Lung (tissue), 12 donors: ENCODE data around the gene CCDC171. TPM values are rescaled to one million over a fixed set of nuclear protein-coding genes. Genes with fewer than 3 reads are reported as not detected.
"Not testable (repeated sequence)": the region's sequence is repeated elsewhere in the genome, so short reads cannot be mapped to it uniquely, and the experiment has no call there.

ENCODE experiments used
- ATAC-seq: fragments of 200-7000 bp; cut with Tn5 transposase; one replicate; pipeline ENCODE4 v1.9.1; 2020; ENCODE audit warnings: moderate number of reproducible peaks; ENCODE audit not compliant: insufficient read depth, low FRiP score
- DNase-seq, 3 donors: peaks; one replicate each; pipeline ENCODE4 v3.0.0-alpha.2; 2013 to 2017
- H3K27ac ChIP-seq, 2 donors: one replicate each; pipeline ENCODE4 v1.5.1; 2013; ENCODE audit warnings: mild to moderate bottlenecking in 2 of 2, moderate library complexity in 2 of 2, control low read depth in 1 of 2, inconsistent platforms in 1 of 2, low read depth in 1 of 2, low read length in 1 of 2
- H3K27me3 ChIP-seq, 3 donors: one replicate each; pipeline ENCODE4 v1.5.1; 2013; ENCODE audit warnings: low read length in 2 of 3; ENCODE audit not compliant: control insufficient read depth in 3 of 3, insufficient read depth in 3 of 3
- H3K36me3 ChIP-seq, 4 donors: one replicate each; pipeline ENCODE4 v1.5.1; 2013; ENCODE audit warnings: low read length in 4 of 4, mild to moderate bottlenecking in 1 of 4, moderate library complexity in 1 of 4; ENCODE audit not compliant: control insufficient read depth in 4 of 4, insufficient read depth in 4 of 4
- H3K4me1 ChIP-seq, 5 donors: one replicate each; pipeline ENCODE4 v1.5.1; 2013; ENCODE audit warnings: low read length in 5 of 5, mild to moderate bottlenecking in 2 of 5, moderate library complexity in 1 of 5; ENCODE audit not compliant: control insufficient read depth in 5 of 5, insufficient read depth in 5 of 5
- H3K4me3 ChIP-seq: one replicate; pipeline ENCODE4 v1.5.1; 2013; ENCODE audit warnings: mild to moderate bottlenecking, control low read depth, moderate library complexity
- H3K9ac ChIP-seq, 2 donors: one replicate each; pipeline ENCODE4 v1.5.1; 2013; ENCODE audit warnings: low read length in 2 of 2, control low read depth in 1 of 2; ENCODE audit not compliant: insufficient read depth in 1 of 2
- H3K9me3 ChIP-seq, 4 donors: one replicate each; pipeline ENCODE4 v1.5.1; 2013; ENCODE audit warnings: low read length in 3 of 4, mild to moderate bottlenecking in 1 of 4, moderate library complexity in 1 of 4; ENCODE audit not compliant: control insufficient read depth in 4 of 4, insufficient read depth in 3 of 4
- CTCF ChIP-seq: IDR thresholded peaks from 2 replicates; pipeline ENCODE4 v1.5.1; 2012; ENCODE audit warnings: mild to moderate bottlenecking; ENCODE audit errors: control extremely low read depth, extremely low read depth
- WGBS, 2 donors: extraction: QIAGEN DNeasy Blood & Tissue Kit; methylation state at CpG; one replicate each; pipeline ENCODE4 v1.1.7; 2013; 5-methylcytosine and 5-hydroxymethylcytosine counted together
- polyA plus RNA-seq, 2 donors: library from polyadenylated mRNA; stranded (reverse); fragments of 200-250 nt; gene quantifications; one replicate each; pipeline ENCODE4 v1.2.1, GENCODE V29; 2013
- total RNA-seq, 2 donors: library from RNA; depleted of rRNA in 1 of 2; stranded (reverse); fragments of >200 nt in 1 of 2; gene quantifications; one replicate each; pipeline ENCODE4 v1.2.1, GENCODE V29; 2014 to 2021
- donor health status: control.
- donor health status: control.
- donor health status: Bipolar disorder and iron deficiency.
- donor health status: healthy.
- donor health status: DM: yes; HTN: yes; CAD: no.

The CCDC171 gene
- total and polyA plus RNA-seq, 4 donors = 0.40 to 17.0 (median 2.5) TPM

DNA sequence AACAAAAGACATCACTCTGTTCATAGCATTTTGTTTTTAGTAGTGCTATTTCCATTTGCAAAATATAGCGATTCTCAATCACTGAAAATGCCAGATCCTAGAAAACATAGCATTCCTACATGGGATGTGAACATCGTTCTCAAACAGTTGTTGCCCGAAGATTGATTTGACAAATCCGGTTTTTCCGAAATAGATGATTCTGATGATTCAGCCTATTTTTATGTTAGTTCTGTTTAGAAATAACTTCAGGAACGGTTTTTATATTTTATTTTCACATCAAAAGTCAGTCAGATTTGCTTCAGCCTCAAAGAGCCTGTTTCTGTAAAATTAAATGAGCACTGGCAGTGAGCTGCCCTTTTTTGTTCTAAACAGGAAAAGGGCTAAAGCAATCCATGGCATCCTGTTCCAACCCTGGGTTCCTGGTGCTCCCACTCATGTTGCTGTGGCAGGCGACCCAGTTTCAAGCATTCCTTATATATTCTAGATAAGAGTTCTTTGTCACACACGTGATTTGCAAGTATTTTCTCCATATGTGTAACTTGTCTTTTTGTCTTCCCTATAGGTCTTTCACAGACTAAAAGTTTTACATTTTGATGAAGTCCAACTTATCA lies 27.9 kb upstream of the CCDC171 start:
- H3K27me3 ChIP-seq = no peaks in the 10 kb centered on the region
- H3K4me1 ChIP-seq = peaks cover 0 to 2% (median 0%) of the 10 kb centered on the region in 5 donors
- H3K9ac ChIP-seq = no peak overlapping the region
- no peaks in the 10 kb centered on the region for H3K9me3 ChIP-seq
- no peaks in the 10 kb centered on the region for H3K36me3 ChIP-seq
- no peak for DNase-seq
- H3K27ac ChIP-seq = no peak overlapping the region
- no peak for ATAC-seq
- TF ChIP-seq CTCF = no peak
- H3K4me3 ChIP-seq = no peak overlapping the region
- 60 to 72% methylated on average over 8 of the region's 8 CpGs for WGBS, 2 donors

GRCh38 chr9:15525958-15526357 lies 26.9 kb upstream of the CCDC171 start:
- Histone ChIP-seq H3K9ac (no peak overlapping the region), H3K9me3 (no peaks in the 10 kb centered on the region), H3K4me3 (no peak overlapping the region), H3K4me1 (peaks cover 0 to 2% (median 0%) of the 10 kb centered on the region in 5 donors), H3K27ac (no peak overlapping the region), H3K36me3 (no peaks in the 10 kb centered on the region), H3K27me3 (no peaks in the 10 kb centered on the region)
- WGBS, 2 donors = 47 to 98% methylated on average over 2 of the region's 2 CpGs
- no peak for DNase-seq
- no peak for TF ChIP-seq CTCF
- ATAC-seq = no peak

GRCh38 chr9:15527035-15527434 lies 25.8 kb upstream of the CCDC171 start:
- not testable (repeated sequence) for H3K9me3 ChIP-seq, ATAC-seq
- WGBS, 2 donors = 97% methylated on average over 5 of the region's 5 CpGs

DNA sequence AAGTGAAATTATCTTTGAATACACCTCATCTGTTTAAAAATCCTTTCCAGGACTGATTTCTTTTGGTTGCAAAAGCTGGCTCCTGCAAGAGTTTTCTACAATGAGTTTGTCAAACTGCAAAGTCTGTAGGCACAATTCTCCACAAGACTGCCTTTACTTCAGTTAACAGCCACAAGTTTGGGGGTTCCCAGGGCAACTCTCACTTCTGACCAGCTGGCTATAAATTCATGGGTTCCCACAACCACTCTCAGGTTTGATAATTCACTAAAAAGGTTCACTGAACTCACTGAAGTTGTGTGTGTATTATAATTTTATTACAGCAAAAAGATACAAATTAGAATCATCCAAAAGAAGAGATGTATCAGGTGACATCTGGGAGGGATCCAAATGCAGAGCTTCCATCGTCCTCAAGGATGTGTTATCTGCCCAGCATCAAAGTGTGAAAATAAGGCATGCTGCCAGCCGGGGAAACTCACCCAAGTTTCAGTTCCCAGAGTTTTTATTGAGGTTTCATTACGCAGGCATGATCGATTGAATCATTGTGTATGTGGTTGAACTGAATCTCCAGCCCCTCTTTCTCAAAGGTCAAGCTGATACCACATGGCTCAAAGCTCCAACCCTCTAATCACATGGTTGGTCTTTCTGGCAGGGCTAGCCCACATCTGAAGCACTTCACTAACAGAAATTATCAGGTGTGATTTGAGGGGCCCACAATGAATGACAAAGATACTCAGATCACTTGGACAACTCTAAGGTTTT lies 23.1 kb upstream of the CCDC171 start:
- DNase-seq = no peak
- TF ChIP-seq CTCF = no peak
- Histone ChIP-seq H3K4me1 (peaks cover 0 to 2% (median 0%) of the 10 kb centered on the region in 5 donors), H3K9ac (no peak overlapping the region), H3K4me3 (no peak overlapping the region), H3K27me3 (no peaks in the 10 kb centered on the region), H3K36me3 (no peaks in the 10 kb centered on the region), H3K9me3 (no peaks in the 10 kb centered on the region), H3K27ac (no peak overlapping the region)
- ATAC-seq = no peak
- 71 to 73% methylated on average over 4 of the region's 4 CpGs for WGBS, 2 donors

More at GRCh38 chr9:15527035-15527434, 25.8 kb upstream of the CCDC171 start:
- H3K27me3 ChIP-seq, DNase-seq, H3K27ac ChIP-seq, H3K9ac ChIP-seq, H3K4me3 ChIP-seq, H3K4me1 ChIP-seq, H3K36me3 ChIP-seq: not testable (repeated sequence)
